Activated CD8-positive, alpha-beta memory T cell treated with anti-CD3 and anti-CD28 coated beads, Interleukin-2, amount 50 U/mL, for 1 hour (primary cell): ENCODE data around the gene KNDC1.
"Not testable (repeated sequence)": the region's sequence is repeated elsewhere in the genome, so short reads cannot be mapped to it uniquely, and the experiment has no call there.

Source experiments
- DNase-seq: peaks from one replicate; pipeline ENCODE4 v3.0.0-alpha.2; 2020; ENCODE audit errors: extremely low read depth

The KNDC1 gene

DNA sequence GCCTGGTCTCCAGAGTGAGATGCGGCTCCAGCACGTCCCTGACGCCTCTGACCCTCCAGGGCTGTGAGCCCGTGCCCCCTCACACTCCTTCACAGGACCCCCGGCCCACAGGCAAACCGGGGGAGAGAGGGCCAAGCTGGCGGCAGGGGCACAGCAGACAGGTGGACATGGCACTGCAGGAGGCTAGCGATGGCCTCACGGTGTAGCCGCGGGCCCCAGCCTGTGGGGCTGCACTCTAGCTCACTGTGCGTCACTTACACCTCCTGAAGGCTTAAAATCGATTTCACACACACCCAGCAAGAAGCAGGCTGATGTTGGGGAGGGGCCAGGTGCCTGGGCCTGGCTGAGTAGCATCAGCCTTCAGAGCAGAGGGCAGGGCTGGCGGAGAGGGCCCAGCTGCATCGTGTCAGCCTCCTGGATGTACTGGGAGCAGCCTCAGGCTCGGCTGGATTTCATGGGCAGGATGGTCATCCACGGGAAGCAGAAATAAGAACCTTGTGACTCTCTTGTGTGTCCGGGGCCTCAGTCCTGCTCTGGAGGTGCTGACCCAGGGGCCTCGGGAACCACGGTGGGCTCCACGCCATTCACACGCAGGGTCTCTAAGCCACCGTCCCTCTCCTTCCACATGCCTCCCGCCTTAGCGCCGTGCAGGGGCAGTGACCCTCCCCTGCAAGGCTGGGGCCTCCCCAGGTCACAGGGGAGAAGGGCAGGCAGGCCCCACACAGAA, 19.4 kb upstream of the KNDC1 start:
- no peak for DNase-seq

GRCh38 chr10:133141144-133141957, 18.7 kb upstream of the KNDC1 start:
- DNase-seq = no peak

DNA sequence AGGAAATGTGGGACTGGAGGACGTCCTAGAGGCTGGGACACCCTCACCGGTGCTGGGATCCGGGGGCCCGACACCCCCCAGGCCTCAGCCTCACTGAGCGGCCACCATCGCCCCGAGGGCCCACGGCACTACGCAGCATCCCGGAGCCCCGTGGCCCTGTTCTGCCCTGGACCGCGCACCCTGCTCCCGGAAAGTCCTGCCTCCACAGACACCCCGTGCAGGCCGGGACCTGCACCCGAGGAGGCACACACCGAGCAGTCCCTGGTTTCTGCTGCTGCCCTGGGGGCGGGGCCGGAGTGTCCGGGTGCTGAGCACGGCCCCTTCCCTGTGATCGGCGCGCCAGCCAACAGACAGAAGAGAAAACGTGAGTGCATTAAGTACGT, 18.1 kb upstream of the KNDC1 start:
- no peak for DNase-seq

DNA sequence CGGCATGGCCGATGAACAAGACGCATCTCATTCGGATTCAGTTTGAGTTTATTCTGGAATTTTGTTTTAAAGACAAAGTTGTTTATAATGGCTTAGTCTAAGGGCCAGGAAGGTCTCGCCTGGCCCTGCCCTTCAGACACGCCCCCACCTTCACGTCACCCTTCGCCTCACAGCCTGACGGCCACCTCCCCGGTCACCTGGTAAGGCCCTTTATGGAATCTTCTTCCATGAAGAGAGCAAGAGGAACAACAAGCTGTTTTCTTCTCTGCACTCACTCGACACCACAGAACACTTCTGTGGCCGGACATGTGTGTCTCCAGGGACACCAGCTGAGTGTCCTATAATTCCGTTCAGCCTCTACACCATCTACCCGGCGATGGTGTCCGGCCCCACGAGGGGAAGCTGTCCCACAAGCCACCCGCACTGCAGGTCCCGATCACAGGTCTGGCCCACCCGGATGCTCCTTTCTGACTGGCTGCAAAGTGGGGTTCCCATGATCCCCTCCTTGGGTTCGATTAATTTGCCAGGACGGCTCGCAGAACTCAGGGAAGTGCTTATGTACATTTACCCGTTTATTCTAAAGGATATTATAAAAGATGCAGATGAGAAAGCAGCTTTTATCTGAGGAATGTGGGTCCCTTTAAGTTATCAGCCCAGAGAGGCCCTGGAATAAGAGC, 17.4 kb upstream of the KNDC1 start:
- DNase-seq = no peak

DNA sequence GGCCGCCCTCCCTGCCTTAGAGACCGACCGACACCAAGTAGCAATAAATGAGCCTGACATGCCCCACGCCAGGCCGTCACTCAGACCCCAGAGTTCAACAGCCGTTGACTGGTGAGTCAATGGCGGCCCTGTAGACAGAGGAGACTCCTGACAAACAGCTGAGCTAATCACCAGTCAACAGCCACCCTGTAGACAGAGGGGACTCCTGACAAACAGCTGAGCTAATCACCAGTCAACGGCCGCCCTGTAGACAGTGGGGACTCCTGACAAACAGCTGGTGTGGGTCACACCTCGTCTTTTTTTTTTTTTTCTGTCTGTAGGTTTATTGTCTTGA, 16.9 kb upstream of the KNDC1 start:
- no peak for DNase-seq

DNA sequence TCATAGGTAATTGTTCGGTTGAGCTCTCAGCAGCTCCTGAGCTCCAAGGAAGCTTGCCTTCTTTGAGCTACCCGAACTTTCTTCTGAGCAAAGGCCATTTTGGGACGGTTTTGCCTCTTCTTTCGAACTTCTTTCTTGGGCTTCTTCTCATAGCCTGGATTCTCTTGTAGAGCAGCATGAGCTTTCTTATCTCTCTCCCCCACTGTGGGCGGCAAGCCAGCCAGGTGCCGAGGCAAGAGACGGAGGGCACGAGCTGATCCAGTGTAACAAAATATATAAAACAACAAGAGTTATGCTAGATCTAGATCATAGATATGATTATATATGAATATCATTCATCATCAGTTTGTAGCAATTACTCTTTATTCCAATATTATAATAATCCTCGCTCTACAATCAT, 16.5 kb upstream of the KNDC1 start:
- no peak for DNase-seq

DNA sequence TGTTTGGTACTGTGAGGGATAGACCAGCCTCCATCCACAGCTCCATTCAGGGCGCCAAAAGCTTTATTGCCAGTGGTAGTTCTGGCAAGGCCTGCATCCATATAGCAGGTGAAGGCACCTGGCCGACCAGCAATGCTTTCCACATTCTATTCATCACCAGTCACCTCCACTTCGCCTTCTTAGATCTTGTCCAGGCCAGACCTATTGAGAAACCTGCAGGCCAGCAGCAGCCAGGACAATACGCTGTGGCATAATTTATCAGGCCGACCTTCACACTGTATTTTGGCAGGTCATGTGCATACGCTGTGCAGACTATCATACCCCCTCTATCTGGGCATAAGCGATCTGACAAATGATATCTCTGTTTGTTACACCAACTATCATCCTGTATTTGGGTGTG, 15.2 kb upstream of the KNDC1 start:
- DNase-seq = no peak

DNA sequence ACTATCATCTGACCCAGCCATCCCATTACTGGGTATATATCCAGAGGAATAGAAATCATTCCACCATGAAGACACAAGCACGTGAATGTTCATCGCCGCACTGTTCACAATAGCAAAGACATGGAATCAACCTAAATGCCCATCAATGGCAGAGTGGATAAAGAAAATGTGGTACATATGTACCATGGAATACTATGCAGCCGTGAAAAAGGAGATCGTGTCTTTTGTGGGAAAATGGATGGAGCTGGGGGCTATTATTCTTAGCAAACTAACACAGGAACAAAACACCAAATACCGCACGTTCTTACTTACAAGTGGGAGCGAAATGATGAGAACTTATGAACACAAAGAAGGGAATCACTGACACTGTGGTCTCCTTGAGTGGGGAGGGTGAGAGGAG, 9.8 kb upstream of the KNDC1 start:
- no peak for DNase-seq

GRCh38 chr10:133150656-133151055, 9.4 kb upstream of the KNDC1 start:
- DNase-seq = no peak

DNA sequence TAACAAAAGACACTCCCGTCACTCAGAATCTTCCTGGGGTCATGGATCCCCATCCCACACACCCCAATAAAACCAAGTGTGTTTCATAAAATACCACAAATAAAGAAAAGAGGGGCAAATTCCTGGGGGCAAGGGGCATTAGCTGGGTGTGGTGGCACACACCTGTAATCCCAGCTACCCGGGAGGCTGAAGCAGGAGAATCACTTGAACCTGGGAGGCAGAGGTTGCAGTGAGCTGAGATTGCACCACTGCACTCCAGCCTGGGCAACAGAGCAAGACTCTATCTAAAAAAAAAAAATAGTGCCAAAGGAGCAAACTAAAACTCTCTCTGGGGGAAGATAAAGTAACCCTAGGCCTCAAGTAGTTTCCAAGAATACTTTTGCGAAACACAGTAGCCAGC, 8.9 kb upstream of the KNDC1 start:
- DNase-seq = not testable (repeated sequence)

- no peak for DNase-seq
These were observed 8.5 kb upstream of the KNDC1 start for GRCh38 chr10:133151543-133151972.

GRCh38 chr10:133154411-133154810, 5.6 kb upstream of the KNDC1 start:
- no peak for DNase-seq

DNA sequence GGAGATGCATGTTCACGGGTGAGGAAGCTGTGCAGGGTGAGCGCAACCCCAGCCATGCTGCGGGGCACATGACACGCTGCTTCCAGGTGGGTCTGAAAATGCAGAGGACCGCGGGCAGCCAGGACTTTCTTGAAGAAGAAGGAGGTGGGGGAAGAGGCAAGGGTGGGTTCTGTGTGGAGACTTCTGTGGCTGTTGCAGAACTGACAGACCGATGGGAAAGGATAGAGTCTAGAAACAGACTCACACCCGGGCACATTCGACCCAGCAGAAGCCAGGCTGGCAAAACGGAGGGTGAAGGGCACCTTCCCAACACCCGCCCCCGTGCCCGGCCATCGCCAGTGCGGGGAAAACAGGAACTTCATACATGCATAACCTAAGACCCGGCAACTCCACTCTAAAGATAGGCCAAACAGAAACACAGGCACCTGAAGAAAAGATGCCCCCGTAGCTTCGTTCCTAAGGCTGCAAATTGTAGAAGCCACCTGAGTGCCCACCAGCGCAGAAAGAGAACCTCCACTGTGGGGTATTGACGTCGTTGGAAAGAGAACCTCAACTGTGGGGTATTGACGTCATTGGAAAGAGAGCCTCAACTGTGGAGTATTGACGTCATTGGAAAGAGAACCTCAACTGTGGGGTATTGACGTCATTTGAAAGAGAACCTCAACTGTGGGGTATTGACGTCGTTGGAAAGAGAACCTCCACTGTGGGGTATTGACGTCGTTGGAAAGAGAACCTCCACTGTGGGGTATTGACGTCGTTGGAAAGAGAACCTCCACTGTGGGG, 4.8 kb upstream of the KNDC1 start:
- no peak for DNase-seq

- no peak for DNase-seq
These were observed 3.1 kb upstream of the KNDC1 start for GRCh38 chr10:133156674-133157579.

DNA sequence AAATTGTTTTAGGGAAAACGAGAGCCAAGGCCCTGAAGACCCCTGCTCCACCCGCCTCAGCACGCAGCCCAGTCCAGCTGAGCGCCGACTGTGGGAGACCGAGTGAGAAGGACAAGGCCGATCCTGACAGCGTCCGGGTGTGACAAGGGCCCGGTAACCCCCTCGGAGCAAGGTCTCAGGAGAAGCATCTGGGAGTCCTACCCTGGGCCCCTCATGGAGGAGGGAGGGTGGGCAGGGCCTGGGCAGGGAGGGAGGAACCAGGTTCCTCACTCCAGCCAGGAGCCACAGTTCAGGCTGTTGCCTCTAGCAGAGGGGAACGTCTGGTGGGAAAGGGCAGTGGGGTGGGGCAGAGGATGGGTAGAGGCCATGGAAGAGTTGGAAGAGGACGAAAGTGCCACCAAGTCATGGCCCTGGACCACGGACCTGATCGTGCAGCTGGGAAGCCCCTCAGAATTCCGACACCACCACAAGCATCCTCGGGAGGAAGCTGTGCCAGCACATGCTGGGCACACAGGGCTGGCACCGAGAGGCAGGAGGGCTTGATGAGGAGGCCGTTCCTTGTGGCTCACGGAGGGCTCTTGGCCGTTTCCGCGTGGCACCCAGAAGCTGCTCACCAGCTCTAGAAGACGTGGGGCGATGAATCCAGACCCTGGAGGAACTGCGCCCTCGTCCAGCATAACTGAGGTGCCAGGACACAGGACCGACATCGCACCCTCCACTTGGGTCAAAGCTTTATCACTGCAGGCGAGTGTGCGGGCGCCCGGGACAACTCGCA, 2.2 kb upstream of the KNDC1 start:
- no peak for DNase-seq

GRCh38 chr10:133158437-133158755, 1.6 kb upstream of the KNDC1 start:
- no peak for DNase-seq

DNA sequence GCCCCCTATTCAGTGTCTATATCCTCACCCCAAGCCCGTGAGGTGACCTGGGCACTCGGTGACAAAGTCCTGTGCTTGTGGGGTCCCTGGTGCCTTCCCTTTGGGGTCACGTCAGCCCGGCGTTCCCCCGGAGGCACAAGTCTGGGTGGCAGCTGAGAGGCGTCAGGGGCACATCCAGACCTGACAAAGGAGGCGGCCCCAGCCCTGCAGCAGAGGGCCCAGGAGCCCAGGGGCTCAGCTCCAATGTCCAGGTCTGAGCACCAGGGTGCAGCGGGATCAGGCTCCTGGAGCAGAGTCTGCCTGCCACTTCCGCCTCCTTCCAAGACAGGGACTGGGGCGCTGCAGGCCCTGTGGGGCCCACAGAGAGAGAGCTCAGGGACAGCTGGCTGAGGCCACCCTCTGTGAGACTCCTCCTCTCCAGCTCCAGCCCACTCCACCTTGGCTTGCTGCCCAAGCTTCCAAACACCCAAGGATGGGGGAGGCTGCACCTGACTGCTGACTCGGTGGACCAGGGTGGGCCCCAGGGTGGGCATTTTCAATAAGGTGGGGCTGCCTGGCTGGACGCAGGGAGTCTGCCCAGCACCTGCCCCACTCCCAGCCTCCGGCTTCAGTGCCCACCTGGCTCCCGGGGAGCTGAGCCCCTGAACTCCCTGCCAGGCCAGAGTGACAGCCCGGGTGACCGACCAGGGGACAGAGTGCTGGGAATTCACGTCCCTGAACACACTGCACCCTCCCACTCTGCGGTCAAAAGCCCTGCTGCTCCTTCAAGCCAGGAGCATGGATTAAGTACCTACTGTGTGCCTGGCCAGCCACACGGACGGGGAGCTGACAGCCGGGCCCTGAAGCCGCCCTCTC, 1.0 kb upstream of the KNDC1 start:
- no peak for DNase-seq

DNA sequence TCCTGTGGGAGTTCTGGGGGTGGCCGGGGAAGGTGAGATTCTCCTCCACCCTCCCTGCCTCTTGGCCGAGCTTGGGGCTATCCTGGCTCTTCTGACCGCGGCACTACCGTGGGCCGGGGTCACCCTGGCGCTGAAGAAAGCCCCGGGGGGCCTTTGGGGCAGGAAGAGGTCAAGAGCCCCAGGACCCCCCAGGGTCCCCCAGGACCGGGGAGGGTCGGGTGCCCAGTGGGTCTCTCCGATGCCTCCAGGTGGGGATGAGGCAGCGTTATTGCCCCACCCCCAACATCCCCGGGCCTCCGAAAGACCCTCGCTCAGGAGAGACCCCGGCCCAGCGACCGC, 439 bp upstream of the KNDC1 start:
- DNase-seq = no peak

- no peak for DNase-seq
These were observed 930 bp downstream of the KNDC1 start for GRCh38 chr10:133160826-133161471.
